IPS DF 4.7 (cell line): ENCODE data around the gene LRTM2.

Source experiments
- DNase-seq: peaks from one replicate; pipeline ENCODE4 v3.0.0-alpha.2; 2013; ENCODE audit warnings: low spot score; ENCODE audit errors: extremely low read depth

Gene LRTM2

DNA sequence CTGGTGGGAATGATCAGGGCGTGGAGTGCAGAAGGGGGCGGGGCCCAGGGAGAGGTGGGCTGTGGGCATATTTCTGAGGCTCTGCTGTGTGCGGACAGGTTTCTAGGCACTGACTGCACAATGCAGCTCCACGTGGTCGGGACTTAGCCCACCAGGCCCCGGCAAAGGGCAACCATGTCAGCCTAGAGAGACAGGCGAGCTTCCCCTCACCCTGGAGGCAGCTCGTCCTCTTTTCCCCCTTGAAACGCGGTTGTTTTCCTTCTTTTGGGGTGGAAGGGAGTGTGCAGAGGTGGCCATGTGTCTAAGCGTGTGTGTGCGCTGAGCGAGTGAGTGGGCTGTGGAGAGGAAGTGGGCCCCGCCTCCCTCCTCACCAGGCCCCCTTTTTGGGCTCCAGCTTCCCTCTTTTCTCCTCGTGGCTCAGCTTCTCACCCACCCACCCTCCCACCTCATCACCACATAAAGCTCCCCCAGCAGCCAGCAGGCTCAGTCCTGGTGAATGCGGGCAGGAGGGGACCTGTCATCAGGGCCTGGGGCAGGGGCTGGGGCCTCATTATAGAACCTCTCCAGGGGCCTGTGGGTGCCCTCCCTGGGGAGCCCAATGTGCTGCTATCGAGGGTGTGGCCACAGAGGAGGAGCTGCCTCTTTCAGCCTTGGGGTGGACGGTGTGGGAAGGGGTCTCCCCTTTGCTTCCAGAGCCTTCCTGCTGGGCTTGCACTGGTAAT lies 22.0 kb downstream of the LRTM2 start:
- DNase-seq = no peak

DNA sequence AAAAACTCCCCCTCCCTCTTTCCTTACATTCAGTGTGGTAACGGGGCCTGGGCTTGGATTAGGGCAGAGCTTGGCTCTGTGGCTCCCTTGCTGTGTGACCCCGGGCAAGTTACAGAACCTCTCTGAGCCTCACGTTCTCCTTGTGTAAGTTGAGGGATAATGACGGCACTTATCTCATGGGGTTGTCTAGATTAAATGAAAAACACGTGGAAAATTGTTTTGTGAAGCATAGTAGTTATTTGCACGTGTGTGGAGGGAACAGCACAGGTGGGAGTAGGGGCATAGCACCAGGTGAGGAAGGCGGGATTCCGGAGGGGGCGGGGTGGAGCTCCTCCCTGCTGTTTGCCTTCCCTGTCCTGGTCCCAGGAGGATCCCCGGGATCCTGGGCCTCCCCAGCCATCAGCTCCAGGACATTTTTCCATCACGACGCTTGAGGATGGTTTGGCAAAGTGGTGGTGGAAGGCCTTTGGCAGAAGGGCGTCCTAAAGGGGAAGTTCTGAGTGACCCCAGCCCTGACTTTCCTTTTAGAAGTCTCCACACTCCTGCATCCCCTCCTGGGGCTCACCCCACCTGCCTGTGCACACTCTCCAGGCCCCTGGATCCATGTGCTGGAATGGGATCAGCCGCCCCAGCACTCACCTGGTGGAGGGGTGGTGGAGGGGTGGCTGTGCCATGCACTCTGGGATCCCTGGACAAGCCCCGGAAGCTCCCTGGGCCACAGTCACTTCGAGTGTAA lies 22.7 kb downstream of the LRTM2 start:
- DNase-seq = no peak

DNA sequence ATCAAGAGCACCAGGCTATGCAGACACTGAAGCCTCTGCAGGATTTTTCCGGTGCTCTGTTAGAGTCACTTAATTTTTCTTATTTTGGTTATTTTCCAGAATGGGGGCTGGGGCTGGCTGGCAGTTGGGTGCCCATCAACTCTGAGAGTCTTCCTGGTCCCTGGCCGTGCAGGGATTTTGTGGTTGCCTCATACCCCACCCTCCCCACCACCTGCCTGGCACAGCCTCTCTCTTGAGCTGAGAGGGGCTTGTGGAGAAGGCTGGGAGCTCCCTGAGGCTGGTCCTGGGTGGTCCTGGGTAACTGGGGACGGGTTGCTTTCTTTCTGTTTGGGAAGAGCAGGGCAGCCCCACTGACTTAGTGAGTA lies 23.3 kb downstream of the LRTM2 start:
- DNase-seq = no peak

DNA sequence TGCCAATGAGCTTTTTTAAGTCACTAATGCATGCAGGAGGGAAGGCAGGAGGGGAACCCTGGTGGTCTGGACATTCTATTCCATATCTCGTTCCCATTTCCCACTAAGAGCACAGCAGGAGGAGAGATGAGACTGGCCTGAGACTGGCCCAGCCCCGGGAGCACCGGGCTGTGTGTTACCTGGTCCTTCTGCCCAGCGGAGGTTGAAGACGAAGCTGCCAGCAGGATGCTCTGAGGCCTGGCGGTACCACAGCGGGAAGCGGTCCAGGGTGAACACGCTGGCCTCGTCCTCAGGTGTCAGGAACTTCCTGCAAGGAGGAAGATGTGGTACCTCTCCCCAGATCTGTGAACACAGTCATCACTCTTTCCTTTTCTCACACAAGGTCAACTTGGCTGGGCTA lies 23.9 kb downstream of the LRTM2 start:
- no peak for DNase-seq

DNA sequence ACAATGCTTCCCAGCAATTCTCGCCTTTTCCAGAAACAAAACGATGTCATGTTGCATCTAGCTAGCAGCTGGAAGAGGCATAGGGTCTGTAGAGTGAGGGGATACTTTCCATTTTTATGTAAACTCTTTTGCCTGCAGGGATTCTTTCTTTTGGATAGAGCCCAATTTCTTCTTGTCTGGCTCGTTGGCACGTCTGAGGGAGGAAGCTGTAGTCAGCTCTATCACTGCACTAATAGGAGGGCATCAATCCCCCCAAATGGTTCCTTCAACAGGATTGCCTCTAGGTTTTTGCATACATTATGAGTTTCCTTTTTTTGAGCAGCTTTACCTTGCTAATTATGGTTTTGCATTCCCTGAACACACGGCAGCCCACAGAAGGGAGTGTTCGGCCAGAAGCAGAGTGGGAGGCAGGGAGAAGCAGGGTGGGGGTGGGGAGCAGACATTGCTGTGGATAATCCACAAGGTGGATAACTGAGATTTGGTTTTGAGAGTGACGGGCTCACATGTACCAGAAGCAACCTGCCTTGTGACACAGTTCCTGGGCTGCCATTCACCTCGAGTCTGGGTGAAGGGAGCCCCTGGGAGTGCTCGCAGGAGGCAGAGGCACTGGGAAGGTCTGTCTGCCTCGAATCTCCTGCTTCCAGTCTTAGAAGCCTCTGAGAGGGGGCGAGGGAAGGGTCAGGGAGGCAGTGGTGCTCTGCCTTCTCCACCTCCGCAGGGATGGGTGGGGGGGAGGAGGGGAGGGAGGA lies 24.5 kb downstream of the LRTM2 start:
- DNase-seq = no peak

DNA sequence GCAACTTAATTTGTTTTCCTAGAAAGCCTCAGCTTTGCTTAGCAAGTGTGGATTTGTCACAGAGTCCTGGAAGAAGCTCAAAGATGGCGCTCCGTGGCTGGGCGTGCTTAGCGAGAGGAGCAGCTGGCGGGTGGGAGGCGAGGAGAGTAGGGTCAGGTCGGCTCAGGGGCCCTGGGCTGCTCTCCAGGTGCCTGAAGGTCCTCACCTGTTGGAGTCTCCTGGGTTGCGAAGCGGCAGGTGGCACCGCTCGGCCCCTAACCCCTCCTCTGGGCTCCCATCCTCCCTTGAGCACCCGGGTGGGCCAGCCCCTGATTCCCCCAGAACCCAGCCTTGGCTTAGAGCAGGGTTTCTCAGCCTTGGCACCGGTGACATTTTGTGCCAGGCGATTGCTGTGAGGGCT lies 25.1 kb downstream of the LRTM2 start:
- no peak for DNase-seq

DNA sequence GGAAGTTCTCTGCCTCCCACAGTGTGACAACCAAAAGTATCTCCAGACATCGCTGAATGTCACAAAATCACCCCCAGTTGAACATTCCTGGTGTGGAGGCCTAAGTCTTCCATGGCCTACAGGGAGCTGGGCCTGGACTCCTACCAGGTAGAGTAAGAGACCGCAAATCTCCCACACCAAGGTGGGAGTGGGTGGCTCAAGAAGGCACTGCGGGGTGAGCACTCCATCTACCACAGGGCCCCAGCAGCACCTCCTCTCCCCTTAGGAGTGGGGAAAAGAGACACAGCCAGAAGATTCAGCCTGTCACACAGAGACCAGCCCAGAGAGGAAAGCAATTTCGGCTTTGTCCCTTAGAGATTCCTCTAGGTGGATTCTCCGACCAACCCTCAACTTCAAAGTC lies 25.5 kb downstream of the LRTM2 start:
- DNase-seq = no peak

DNA sequence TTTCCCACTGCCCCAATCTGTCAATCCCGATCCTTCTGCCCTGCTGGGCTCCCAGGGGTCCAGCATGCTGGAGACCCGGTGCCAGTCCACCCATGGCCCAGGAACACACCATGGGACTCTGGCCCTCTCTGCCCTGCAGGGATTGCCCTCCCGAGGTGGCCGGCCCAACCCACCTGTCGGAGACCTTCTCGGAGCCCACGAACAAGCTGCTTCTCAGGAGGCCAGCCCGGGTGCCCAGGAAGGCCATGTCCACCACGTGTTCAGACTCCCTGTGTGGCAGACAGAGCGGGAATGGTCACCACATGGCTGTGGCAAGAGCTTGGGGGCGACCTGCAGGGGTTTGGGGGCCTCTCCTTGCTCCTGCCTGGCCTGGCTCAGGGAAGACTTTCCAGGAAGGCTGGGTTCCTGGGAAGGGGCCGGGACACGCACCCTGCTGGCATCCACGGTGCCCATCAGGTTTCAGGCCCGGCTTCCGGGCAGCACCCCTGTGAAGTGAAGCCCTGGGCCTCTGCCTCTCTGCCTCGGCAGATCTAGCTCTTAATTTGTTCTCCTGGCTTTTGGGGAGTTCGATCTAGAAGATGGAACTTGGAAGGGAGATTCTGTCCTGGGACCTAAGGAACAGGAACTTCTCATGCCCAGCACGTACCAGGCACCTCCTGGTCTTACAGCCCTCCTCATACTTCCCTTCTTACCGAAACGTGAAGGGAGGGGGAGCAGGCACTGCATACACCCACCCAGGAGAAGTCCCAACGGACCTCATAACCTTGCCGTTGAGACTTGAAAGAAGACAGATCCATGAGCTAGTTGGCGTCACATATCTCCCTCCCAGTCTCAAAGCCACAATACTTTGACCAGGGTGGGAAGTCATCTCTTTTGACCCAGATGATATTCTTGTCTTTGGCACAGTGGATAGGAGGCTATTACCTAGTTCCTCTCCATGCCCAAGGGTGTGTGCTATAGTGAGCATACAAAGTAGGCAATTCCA lies 26.3 kb downstream of the LRTM2 start:
- DNase-seq = no peak

DNA sequence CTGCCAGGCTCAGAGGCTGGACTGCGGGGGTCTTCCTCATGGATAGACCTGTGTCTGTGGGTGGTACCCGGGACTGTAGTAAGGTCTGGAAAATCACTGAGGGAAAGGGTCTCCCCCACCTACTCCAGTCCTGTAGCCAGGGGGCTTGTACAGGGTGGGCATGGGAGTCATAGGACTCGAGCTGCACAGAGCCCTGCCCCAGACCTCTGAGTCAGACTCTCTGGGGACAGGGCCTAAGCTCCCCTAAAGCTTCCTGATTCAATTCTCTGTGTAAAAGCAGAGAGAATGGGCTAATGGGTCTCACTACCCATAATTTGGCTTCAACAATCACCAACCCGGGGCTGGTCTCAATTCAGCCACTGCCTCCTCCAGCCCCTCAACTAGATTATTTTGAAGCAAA lies 27.0 kb downstream of the LRTM2 start:
- no peak for DNase-seq

DNA sequence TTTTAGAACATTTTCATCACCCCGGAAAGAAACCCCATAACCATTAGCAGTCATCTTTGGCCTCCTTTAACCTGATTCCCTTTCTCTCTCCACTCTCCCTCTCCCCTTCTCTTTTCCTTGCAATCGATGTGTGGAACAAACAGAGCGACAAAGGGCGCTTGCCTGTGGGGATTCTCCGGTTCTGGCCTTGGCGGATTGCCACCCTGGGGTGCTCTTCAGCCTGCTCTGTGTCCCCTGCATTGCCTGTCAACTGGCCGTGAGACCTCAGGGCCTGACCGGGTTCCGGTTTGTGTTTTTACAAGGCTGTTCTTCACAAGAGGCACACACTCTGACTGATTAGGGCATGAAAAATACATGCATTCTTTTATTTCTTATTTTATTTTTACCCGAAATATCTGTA lies 27.8 kb downstream of the LRTM2 start:
- no peak for DNase-seq

DNA sequence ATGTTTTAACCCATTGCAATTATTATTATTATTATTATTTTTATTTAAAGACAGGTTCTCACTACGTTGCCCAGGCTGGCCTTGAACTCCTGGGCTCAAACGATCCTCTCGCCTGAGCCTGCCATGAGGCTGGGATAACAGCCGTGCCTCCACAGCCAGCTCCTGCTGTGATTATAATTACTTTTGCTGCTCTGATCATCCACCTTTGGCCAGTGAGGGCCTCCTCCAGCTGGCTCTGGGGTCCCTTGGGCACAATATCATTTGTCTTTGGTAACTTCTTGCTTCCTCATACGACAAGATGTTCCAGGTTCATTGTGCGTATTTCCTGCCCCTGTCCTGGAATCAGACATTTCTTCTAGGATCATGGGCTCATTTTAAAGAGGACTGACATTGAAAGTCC lies 28.4 kb downstream of the LRTM2 start:
- DNase-seq = no peak

DNA sequence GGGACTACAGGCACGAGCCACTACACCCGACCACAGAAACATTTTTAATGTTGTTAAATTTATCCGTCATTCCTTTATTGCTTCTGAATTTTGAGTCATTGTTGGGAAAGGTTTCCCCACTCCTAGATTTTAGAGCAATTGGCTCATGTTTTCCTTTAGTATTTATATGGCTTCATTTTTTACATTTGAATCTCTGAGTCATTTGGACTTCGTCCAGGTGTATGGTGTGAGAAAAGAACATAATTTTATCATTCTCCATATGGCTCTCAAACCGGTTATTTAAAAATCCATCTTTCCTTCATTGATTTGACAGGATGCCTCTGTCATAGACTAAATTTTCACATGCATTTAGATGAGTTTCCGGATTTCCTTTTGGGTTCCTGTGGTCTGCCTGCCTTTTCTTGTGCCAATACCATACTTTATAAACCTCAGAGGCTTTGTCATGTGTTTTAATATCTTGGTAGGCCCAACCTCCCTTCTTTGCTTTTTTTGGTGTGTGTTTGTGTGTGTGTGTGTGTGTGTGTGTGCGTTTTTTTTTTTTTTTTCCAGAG lies 30.9 kb downstream of the LRTM2 start:
- no peak for DNase-seq

DNA sequence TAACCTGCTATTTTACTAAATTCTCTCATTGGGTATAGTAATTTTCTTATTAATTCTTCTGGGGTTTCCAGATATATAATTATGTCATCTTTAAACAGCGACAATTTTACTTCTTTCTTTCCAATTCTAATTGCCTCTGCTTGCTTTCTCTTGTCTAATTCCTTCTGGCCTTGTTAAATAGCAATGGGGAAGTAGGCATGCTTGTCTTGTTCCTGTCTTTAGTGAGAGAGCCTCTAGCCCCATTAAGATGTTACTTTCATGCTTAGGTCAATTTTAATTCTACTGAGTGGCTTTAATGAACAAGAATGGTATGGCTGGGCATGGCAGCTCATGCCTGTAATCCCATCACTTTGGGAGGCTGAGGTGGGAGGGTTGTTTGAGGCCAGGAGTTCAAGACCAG lies 31.7 kb downstream of the LRTM2 start:
- no peak for DNase-seq

DNA sequence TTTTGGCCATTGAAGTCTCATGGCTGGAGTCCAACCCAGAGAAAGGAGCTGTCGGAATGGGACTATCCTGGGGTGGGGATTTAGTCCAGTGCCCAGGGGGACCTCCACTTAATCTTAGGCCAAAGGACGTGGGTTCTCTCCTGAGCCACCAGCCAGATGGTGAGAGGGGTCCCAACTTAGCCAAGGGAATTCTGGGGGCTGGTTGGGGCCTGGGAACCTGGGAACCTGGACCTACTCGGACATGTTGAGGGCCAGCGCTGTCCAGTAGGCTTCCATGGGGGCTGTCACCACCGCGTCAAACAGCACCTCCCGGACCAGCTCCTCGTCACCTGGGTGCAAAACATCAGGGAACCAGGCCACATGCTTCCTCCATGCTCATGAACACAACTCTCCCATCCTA lies 33.4 kb downstream of the LRTM2 start:
- no peak for DNase-seq

DNA sequence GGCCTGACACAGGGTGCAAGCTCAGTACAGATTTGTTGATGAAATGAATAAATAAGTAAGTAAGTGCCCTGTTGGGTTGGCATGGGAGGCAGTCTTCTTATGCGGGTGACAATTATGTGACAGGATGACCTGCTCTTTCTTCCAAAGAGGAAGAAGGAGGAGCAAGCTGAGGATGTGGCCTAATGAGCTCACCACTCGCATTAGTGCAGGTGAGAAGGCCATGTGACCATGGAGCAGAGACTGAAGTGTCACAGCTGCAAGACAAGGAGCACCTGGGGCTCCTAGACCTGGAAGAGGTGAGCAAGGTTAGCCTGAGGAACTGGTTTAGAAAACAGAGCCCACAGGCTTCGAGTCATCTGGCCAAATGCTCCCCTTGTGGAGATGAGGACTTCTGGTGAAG lies 34.9 kb downstream of the LRTM2 start:
- DNase-seq = no peak

DNA sequence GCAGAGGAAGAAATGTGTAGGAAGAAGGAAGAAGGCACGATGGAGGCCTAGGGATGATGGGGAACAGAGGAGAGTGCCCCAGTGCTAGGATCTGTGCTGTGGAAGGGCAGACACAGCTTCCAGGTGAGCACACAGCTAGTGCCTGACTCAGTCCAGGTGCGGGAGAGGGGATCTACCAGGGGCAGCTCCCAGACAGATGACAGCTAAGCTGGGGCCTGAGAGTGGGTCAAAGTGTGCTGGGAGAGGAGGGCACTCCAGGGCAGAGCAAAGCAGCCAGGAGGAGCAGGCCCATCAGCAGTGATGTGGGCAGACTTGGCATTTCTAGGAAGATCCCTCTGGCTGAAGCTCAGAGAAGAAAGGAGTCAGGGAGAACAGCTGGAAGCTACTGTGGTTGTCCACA lies 36.7 kb downstream of the LRTM2 start:
- no peak for DNase-seq

DNA sequence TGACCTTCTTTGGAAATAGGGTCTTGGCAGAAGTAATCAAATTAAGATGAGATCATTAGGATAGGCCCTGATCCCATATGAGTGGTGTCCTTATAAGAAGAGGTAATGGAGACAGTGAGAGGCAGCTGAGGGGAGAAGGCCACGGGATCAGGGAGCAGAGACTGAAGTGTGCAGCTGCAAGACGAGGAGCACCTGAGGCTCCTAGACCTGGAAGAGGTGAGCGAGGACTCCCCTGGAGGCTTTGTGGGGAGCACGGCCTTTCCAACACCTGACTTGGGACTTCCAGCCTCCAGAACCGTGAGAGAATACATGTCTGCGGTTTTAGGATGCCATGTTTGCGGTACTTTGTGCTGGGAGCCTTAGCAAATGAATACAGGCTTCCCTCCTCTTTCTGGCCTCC lies 37.5 kb downstream of the LRTM2 start:
- DNase-seq = no peak

DNA sequence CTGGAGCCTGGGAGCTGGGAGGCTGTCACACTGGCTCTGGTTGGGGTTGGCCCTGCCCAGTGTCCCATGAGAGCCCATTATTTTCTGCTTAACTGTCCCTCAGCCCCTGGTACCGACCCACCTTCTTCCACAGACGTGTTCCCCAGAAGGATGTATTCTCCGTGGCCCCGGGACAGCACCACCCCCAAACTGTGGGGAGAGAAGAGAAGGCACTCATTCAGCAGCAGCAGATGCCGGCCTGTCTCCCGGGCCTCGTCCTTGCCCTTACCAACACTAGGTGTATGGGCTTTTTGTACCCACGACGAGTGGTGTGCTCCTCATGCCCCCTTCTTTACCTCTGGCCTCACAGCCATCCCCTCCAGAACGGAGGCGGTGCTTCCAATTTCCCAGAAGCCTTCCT lies 38.1 kb downstream of the LRTM2 start:
- DNase-seq = no peak

DNA sequence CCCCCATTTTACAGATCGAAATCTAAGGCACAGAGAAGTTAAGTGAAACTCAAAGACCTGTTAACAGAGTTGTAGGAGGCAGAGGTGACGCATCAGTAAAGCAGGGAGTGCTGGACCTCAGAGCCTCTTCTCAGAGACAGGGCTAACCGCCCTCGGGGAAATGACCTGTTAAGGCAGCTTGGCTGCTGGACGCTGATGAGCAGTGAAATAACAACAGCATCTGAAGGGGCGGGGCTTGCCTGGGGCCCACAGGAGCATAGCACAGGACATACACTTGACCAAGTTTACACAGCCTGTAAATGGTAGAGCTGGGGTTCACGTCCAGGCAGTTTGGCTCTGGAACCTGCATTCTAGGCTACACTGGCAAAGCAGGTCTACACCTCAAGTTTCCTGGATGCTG lies 39.3 kb downstream of the LRTM2 start:
- DNase-seq = no peak

DNA sequence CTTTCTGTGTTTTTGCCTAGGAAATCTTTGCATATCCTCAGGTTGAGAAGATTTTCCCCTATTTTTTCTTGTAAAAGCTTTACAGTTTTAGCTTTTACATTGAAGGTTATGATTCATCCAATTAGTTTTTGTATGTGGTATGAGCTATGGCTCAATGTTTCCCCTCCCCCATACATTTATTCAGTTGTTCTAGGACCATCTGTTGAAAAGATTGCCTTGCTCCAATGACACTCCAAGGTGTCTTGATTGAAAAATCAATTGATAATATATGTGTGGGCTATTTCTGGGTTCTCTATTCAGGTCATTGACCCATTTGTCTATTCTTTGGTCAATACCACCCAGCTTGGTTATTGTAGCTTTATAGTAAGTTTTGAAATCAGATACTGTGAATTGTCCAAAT lies 42.6 kb downstream of the LRTM2 start:
- DNase-seq = no peak

DNA sequence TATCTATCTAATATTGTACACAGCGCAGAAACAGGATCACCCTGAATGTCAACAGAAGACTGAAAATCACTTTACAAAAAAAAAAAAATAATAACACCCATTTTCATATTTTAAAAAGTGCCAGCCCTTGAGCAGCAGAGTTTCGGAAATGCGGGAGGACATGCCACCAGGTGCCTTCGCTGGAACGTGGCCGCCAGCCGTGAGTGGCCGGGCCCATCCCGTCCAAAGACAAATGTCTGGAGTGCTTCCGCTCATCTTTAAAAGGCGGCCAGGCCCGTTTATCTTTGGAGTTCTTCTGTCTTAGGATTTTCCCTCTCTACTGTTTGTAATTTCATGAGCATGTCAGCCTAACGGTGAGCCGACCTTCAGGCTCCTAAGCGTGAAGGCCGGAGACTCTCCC lies 43.5 kb downstream of the LRTM2 start:
- no peak for DNase-seq
